HG02852 (cell line): ENCODE data around the gene CDH23.

Experiments
- ATAC-seq: cut with Tn5 transposase; IDR thresholded peaks from one replicate; pipeline ENCODE4 v1.9.1; 2021; ENCODE audit warnings: mild to moderate bottlenecking, moderate library complexity; ENCODE audit not compliant: unreplicated experiment

Gene CDH23

DNA sequence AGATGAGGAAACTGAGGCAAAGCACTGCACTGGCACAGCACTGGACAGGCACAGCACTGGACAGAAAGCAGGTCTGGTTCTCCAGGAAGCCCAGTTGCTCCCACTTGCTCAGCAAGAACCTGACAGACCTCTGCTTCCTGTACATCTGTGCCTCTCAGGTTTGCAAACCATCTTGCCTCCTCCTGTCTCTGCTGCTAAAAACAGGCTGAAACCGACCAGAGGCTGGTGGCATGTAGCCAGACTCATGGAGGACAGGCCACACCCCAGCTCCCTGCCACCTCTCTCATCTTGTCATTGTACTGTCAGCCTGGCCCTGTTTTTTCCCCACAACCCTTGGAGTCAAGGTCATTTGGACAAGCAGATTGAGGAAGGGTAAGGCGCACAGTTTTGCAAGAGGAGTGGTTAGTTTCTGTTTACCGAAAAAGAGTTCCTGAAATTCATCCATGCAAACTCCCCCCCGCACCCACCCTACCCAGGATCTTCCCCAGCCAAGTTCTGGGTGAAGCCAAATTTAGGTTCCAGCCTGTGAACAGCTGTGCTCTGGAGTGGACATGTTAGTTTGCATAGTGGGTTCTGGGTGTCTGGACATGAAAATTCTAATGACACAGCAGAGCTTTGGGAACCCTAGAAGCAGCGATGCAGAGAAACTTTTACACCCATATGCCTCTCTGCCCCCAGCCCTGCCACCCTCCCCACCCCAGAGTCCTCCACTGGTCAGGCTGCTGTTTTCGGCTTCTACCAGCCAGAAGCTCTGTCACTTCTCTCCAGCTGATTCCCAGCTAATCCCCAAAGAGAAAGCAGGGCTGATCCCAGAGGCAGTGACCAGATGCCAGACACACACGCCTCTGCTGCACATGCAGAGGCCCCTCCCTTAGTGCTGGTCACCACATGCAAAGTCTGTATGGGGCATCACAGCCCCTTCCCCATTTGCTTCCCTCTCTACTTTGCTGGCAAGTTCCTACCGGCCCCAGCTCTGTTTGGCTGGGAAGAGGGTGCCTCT is 331.3 kb downstream of the CDH23 start:
- ATAC-seq: peak; percentile 58

DNA sequence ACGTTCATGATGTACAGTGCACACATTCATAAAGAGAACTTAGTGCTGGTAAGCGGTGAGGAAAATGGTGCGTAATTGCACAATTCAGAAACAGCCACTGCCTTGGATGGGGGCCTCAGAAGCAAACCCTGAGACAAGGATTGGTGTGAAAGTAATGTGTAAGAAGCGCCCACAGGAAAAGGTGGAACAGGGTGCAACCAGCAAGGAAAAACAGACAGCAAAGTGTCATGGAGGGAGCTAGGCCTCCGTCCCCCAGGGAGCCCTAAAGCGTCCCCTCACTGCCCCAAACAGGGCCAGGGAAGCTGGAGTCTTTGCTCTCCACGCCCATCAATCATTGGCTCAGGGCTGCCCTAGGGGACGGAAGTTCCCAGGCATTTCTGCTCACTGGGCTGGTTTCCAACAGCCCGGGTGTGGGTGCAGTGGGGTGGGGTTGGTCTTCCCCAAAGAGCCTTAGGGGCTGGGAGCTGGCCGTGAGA is 332.5 kb downstream of the CDH23 start:
- ATAC-seq: no peak

DNA sequence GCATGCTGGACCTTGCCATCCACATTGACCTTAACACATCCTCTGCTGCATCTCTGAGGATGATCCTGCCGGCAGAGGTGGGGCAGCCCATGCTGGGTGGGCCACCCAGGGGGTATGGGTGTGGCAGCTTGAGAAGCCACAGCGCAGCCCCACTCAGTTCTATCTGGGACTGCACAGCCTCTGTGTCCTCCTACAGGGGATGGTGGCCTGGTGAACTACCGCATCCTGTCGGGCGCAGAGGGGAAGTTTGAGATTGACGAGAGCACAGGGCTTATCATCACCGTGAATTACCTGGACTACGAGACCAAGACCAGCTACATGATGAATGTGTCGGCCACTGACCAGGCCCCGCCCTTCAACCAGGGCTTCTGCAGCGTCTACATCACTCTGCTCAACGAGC is 335.1 kb downstream of the CDH23 start:
- ATAC-seq: no peak

DNA sequence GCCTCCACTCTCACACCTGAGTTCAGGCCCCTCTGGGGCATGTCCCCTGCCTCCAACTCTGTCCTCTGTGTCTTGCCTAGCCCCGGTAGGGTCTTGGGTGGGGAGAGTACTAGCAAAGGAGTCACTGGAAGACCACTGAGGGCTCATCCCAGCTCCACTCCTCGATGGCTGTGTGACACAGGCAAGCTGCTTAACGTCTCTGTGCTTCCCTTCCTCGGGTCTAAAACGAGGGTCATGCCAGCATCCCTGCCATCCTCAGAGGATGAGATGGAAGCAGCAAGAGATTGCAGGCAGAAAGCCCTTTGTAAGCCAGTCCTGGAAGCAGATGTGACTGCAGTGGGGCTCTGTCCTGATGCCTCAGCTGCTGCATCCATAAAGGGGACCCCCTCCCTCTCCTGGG is 338.1 kb downstream of the CDH23 start:
- ATAC-seq: no peak

DNA sequence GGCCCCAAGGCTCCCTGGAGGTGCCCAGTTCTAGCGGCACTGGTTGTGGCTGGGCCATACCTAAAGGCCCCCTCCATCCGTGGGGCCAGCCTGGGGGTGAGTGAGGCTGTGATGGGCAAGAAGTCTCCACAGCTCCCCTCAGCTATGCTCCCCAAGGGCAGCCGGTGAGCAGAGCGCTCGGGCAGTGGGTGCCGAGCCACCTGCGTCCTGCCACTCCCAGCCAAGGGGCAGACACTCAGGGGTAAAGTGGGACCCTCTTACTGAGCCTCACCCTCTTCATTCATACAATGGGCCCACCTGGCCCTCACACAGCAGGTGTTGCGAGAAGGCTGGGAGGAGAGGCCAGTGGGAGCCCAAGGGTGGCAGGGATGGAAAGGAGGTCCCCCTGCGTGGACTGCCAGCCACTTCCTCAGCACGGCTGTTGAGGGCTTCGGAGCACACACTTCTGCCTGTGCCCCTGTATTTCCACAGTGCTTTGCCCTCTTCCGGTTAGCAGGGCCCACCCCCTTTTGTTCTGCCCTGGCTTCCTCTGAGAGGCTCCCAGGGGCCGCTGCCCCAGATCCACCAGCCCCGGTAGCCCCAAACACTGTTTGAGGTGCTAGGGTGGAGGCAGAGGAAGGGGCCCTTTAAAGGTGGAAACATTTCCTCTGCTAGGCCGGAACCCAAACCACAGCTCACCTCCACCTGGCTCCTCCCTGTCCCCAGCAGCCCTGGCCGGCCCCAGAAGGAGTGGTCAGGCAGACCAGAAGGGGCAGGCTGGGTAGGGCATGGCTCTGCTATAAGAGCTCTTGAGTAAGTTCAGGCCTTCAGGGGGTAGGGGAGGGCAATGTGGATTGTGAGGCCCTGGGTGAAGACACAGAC is 339.2 kb downstream of the CDH23 start:
- ATAC-seq: no peak

DNA sequence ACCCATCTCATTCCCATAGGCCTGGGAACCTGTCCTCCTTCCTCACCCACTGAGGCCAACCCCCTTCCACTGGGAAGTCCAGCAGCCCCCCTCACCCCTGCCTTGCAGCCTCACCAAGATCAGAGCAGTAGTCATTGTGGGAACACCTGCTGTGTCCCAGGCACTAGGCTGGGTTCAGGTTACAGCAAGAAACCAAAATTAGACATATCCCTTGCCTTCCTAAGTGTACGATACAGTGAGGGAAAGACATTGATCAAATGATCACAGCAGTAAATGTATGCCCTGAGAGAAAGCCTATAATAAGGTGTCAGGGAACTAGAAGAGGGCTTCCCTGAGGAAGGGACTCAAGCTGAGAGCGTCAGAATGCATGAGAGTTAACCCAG is 339.8 kb downstream of the CDH23 start:
- ATAC-seq: no peak

DNA sequence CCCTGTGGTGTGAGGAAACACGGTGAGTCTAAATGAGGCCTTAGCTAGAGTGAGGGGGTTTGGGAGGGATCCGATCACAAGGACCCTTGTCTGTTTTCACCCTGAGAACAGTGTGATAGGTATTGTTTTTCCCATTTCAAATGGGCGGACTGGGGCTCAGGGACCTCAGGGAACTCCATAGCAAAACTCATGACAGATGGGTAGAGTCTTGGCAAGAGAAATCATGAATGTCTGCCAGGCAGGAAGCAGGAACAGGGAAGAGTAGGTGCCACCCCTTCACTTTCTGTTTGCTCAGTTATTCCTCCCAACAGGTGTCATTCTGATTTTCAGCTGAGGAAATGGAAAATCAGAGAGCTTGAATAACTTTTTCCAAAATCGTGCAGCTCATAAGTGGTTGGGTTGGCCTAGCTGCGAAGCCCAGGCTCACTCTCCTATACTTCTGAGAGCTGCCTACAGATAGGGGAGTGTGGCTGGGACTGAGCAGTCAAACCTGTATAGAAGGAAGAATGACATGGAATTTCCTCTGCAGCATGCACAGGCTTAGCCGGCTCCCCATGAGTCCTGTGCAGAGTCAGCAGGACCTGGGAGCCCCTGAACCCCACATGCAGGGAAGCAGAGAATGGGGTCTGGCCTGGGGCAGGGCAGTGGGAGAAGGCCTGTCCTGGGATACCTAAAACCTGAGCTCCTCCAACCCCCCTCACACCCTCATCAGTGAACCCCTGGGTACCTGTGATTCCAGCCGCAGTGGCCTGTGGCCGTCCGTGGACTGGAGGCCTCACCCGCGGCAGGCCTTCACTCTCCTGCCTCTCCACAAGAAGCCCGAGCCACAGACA is 340.5 kb downstream of the CDH23 start:
- no peak for ATAC-seq

DNA sequence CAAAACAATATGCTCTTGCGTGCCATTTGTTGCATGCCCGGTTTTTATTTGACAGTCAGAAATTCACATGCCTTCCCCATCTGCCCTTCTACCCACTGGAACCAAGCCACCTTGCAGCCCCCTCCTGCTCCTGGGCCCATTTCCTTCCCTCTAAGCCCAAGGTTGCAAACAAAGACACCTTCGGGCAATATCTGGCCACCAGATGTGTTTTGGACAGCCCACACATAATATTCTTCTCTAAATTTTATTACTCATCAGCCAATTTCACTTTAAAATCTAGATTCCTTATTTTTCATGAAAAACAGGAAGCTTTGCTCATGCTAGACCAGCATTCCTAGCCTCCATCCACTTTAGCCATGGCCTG is 341.1 kb downstream of the CDH23 start:
- no peak for ATAC-seq

DNA sequence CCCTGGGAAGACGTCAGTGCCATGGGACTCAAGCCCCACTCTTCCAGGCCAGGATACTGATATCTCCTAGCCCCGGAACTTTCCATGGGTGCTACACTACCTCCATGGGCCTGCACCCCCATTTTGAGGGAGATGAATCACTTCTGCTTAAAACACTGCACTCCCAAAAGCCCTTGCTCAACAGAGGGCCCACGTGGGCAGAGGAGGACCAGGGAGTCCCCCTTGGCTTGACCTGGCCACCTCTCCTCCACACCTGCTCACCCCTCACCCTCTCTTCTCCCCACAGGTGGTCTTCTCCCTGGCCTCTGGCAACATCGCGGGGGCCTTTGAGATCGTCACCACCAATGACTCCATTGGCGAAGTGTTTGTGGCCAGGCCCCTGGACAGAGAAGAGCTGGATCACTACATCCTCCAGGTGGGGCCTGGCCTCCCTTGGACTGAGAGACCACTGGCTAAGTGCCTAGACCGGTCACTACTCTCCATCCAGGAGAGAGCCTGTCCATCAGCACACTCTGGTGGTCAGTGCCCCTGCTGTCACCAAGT is 342.7 kb downstream of the CDH23 start:
- no peak for ATAC-seq

DNA sequence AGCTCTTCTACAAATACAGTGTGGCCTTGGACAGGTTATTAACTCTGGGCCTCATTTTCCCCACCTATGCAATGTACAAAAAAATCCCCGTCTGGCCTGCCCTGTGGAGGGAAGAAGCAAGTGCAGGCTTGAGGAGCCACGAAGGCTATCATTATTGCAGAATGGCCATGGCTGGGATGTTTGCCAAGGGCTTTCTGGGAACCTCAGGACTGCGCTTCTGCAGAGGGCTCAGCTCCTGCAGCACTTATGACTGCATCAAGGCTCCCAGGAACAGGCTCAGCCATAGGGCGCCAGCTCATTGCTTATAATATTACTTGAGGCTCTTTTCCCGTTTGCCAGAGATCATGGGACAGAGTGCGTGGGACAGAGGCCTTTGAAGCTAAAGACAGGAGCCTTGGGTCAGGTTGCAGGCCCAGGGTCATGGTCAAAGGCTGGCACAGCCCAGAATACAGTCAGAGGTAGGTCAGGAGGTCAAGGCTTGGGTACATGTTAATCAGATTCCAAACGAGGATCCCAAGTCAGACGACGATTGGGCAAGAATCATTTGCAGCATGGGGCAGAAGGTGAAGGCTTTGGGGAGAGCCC is 343.4 kb downstream of the CDH23 start:
- no peak for ATAC-seq

DNA sequence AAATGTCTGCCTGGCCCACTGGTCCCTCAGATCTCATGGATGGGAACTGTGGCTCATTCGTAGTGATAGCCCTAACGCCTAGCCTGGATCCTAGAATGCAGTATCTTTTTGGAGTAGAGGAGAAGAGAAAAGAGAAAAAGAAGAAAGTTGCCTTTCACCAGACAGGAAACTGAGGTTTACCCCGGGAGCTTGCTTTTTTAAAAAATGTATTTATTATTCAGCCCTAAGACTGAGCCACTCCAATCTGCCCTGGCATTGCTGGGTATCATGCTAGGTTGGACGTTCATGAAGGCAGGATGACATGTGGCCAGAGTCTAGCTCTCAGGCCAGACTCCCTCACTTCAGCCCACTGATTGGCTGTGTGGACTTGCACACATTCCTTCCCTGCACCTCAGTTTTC is 344.3 kb downstream of the CDH23 start:
- ATAC-seq: no peak

DNA sequence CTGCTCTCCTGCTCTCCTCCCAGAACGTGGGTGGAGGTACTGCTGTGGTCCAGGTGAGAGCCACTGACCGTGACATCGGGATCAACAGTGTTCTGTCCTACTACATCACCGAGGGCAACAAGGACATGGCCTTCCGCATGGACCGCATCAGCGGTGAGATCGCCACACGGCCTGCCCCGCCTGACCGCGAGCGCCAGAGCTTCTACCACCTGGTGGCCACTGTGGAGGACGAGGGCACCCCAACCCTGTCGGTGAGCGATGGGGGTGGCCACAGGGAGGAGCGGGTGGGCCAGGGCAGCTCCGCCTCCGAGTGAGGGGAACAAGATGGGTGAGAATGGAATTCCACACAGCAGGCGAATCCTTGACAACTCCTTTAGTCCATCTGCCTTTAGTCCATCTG is 345.0 kb downstream of the CDH23 start:
- no peak for ATAC-seq

DNA sequence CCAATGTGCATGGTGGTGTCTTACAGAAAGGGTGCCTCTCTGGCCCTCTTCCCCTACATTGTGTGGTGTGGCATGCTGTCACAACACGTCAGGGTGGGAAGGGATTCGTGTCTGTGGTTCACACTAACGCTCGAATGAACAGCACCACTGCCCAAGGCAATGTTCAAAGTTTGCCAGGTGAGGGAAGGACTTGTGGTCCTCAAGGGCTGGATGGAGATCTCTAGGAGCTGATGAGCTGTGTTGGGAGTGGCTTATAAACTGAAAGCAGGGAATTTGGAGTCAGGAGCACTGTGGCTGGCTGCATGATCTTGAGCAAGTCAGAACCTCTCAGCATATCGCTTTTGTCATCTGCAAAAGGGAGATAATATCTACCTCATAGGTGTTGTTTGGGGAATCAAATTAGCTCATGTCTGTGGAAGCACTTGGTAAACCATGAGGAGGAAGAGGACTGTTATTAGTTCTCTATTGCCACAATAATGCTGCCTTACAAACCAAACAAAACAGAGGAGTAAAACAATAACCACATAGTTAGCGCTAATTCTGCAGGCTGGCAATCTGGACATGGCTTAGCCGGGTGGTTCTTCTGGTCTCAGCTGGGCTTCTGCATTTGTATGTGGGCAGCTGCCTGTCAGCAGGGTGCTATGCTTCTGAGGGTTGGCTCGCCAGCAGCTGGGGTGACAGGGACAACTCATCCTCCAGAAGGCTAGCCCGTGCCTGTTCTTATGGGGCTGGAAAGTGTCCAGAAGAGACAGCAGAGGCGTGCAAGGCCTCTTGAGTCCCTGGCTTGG is 345.8 kb downstream of the CDH23 start:
- no peak for ATAC-seq

DNA sequence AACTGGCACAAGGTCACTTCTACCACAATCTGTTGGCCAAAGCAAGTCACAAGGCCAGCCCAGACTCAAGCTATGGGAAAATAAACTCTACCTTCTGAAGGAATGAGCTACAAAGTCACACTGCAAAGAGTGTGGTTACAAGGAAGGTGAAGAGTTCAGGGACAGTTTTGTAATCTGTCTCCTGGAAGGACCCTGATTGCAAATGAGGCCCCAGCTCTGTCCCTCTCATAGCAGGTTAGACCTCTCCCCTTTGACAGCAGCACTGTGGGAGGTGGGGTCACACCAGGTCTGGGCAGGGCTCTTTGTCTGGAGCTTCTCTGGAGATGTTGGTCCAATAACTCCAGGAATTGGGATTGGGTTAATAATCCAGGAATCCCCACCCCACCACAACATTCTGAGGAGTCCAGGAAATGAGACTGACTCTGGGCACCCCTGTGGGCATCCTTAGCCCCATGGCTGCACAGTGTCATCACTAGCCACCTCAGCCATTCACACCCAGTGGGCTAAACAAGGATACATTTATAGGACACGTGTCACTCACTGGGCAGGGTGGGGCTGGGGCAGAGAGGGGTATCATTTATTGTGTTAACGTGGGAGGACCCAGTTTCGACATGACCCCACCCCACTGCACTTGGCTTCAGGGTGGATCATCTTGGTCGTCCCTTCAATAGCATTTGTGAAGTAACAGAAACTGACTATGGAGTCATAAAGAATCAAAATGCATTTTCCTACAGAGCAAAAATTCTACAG is 346.5 kb downstream of the CDH23 start:
- no peak for ATAC-seq

DNA sequence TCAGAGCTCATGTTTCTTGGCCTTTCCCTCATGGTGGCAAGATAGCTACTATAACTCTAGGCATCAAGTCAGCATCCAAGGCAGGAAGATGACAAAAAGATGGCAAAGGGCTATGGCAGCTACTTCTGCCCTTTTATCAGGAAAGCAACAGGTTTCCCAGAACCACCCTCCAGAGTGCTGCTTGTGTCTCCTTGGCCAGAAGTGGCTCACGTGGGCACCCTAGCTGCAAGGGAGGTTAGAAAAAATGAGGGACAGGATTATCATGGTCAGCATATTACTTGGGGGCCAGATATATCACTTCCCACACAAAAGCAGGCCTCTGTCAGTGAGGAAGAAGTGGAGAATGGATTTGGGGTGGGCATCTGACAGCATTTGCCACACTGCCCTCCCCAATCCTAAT is 347.1 kb downstream of the CDH23 start:
- ATAC-seq: no peak

DNA sequence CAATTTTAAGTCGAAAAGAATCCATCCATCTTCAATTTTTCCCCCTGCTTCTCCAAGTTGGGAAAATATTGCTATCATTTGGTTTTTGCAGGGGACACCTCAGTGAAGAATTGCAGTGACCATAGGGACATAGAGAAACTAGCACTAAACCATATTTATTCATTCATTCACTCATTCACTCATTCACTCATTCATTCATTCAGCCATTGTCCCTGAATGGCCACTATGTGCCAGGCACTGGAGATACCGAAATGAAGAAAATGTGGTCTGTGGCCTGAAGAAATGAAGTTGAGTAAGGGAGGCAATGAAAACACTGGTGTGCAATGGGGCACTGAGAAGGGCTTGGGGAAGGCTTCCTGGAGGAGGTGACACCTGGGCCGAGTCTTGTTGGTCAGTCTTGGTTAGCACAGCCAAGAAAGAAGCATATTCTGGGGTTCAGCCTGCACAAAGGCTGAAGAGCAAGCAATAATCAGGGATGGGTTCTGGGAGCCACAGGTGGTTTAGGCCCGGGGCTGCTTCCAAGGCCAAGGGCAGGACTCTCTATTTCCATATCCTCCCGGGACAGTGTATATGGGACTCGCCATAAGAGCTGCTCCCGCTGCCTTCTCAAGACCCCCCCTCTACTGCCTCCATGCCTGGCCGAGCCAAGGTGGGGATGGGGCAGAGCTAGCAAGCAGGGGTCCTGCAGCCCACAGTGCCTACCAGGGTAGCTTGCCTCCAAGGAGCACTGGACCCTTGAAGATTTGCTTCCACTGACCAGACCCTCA is 348.4 kb downstream of the CDH23 start:
- ATAC-seq: no peak

DNA sequence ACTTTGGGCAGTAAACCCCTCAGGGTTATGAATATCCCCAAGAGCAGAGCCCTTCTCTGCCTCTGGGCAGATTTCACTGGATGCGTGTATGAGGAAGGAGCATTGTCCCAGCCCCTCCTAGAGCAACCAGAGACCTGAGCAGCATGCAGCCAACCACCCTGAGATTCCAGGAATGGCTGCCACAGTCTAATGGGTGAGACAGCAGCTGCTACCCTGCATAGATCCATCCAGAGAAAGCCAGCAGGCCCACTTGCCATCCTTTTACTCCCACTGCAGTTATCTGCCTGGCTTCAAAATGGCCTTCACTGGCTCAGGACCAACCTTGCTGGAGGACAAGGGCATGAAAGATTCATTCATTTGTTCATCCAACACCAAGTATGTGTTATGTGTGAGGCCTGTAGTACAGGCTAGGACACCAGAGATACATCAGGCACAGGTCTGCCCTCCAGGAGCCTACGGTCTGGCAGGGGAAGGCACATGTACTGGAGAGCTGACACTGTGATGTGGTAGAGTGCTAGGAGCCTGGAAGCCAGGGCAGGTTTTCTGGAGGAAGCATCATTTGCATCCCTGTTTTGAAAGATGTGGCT is 349.0 kb downstream of the CDH23 start:
- no peak for ATAC-seq
